Vagina (tissue), 2 donors: ENCODE data around the gene TMEM106B. TPM values are rescaled to one million over a fixed set of nuclear protein-coding genes. Genes with fewer than 3 reads are reported as not detected.
"Not testable (repeated sequence)": the region's sequence is repeated elsewhere in the genome, so short reads cannot be mapped to it uniquely, and the experiment has no call there.

Source experiments
- DNase-seq, 2 donors: peaks; one replicate each; pipeline ENCODE4 v3.0.0-alpha.2; 2017; ENCODE audit errors: extremely low spot score in 2 of 2
- H3K27ac ChIP-seq: fragments of 200-600 bp; sonication (generic); one replicate; pipeline ENCODE4 v1.5.1; 2019
- H3K27me3 ChIP-seq: fragments of 200-600 bp; sonication (generic); one replicate; pipeline ENCODE4 v1.5.1; 2019
- H3K36me3 ChIP-seq, 2 donors: fragments of 200-600 bp; sonication (generic); one replicate each; pipeline ENCODE4 v1.5.1; 2017 to 2019
- H3K4me1 ChIP-seq: fragments of 200-600 bp; sonication (generic); one replicate; pipeline ENCODE4 v1.5.1; 2019
- H3K4me3 ChIP-seq, 2 donors: fragments of 200-600 bp; sonication (generic); 1 replicate in 1 of 2; 2 replicates in 1 of 2; pipeline ENCODE4 v1.5.1; 2016 to 2019
- H3K9me3 ChIP-seq: fragments of 200-600 bp; sonication (generic); one replicate; pipeline ENCODE4 v1.5.1; 2019
- CTCF ChIP-seq, 3 experiments: fragments of 450-650 bp in 2 of 3; fragments of 200-600 bp in 1 of 3; sonication (generic) in 1 of 3; IDR thresholded peaks; one replicate each; pipeline ENCODE4 v1.5.1; 2017 to 2019; ENCODE audit warnings: antibody characterized with exemption in 3 of 3, mild to moderate bottlenecking in 2 of 3, moderate library complexity in 2 of 3
- POLR2A ChIP-seq, 2 donors: fragments of 450-650 bp; IDR thresholded peaks; one replicate each; pipeline ENCODE4 v1.6.1; 2017; ENCODE audit warnings: antibody characterized with exemption in 2 of 2, mild to moderate bottlenecking in 2 of 2, moderate library complexity in 2 of 2
- POLR2AphosphoS5 ChIP-seq, 2 donors: sonication (generic); formaldehyde crosslinking; IDR thresholded peaks; one replicate each; pipeline ENCODE4 v1.9.0; 2017; ENCODE audit warnings: antibody characterized with exemption in 2 of 2, mild to moderate bottlenecking in 2 of 2, low read depth in 1 of 2; ENCODE audit not compliant: insufficient read depth in 1 of 2
- intact Hi-C: fragments of 100-400 bp; cut with DNase I; formaldehyde crosslinking; loops from one replicate; pipeline ENCODE4 v1.15.1; 2023
- total RNA-seq: library from RNA; depleted of rRNA; stranded (reverse); fragments of >200 nt; gene quantifications from one replicate; pipeline ENCODE4 v1.2.3, GENCODE V29; 2016

TMEM106B gene
- 36.1 TPM for total RNA-seq

- TF ChIP-seq POLR2A (IDR thresholded peaks at IDR 0.05) (peak in 1 of 2 donors; percentile 64), CTCF (IDR thresholded peaks at IDR 0.05) (no peak), POLR2AphosphoS5 (IDR thresholded peaks at IDR 0.05; ENCODE audit: insufficient read depth in 1 of 2, low read depth in 1 of 2) (peak; percentile 75 to 92)
- Histone ChIP-seq H3K4me1 (peaks cover 12% of the 10 kb centered on the region), H3K4me3 (peak within 1 kb of the TSS; percentile 74 to 93), H3K27me3 (no peaks in the 10 kb centered on the region), H3K9me3 (no peaks in the 10 kb centered on the region), H3K27ac (peak within 1 kb of the TSS; percentile 97), H3K36me3 (no peaks in the 10 kb centered on the region)
- peak in 1 of 2 donors; percentile 95 for DNase-seq
- intact Hi-C loops: no loop called here
Observed at GRCh38 chr7:12211054-12211710, at the start of gene TMEM106B. TMEM106B (plus strand) TSS chr7:12211294; CDS start chr7:12214811, 3,517 bp downstream.

- no peak for TF ChIP-seq POLR2AphosphoS5 (IDR thresholded peaks at IDR 0.05; ENCODE audit: insufficient read depth in 1 of 2, low read depth in 1 of 2)
- no peak for TF ChIP-seq CTCF (IDR thresholded peaks at IDR 0.05)
Observed at GRCh38 chr7:12162415-12163113, 48.5 kb upstream of the TMEM106B start.

DNA sequence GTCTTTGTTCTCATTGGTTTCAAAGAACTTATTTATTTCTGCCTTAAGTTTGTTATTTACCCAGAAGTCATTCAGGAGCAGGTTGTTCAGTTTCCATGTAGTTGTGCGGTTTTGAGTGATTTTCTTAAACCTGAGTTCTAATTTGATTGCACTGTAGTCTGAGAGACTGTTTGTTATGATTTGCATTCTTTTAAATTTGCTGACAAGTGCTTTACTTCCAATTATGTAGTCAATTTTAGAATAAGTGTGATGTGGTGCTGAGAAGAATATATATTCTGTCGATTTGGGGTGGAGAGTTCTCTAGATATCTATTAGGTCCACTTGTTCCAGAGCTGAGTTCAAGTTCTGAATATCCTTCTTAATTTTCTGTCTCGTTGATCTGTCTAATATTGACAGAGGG, 43.0 kb upstream of the TMEM106B start:
- H3K4me1 ChIP-seq, H3K36me3 ChIP-seq, DNase-seq, H3K27ac ChIP-seq, H3K27me3 ChIP-seq, H3K9me3 ChIP-seq, H3K4me3 ChIP-seq, intact Hi-C loops: not testable (repeated sequence)

More at GRCh38 chr7:12162415-12163113, 48.5 kb upstream of the TMEM106B start:
- intact Hi-C loops: no loop called here
- no peak overlapping the region for H3K27ac ChIP-seq
- no peaks in the 10 kb centered on the region for H3K4me1 ChIP-seq
- no peak overlapping the region for H3K4me3 ChIP-seq
- no peak for DNase-seq
- H3K27me3 ChIP-seq: no peaks in the 10 kb centered on the region
- no peaks in the 10 kb centered on the region for H3K36me3 ChIP-seq
- no peaks in the 10 kb centered on the region for H3K9me3 ChIP-seq

DNA sequence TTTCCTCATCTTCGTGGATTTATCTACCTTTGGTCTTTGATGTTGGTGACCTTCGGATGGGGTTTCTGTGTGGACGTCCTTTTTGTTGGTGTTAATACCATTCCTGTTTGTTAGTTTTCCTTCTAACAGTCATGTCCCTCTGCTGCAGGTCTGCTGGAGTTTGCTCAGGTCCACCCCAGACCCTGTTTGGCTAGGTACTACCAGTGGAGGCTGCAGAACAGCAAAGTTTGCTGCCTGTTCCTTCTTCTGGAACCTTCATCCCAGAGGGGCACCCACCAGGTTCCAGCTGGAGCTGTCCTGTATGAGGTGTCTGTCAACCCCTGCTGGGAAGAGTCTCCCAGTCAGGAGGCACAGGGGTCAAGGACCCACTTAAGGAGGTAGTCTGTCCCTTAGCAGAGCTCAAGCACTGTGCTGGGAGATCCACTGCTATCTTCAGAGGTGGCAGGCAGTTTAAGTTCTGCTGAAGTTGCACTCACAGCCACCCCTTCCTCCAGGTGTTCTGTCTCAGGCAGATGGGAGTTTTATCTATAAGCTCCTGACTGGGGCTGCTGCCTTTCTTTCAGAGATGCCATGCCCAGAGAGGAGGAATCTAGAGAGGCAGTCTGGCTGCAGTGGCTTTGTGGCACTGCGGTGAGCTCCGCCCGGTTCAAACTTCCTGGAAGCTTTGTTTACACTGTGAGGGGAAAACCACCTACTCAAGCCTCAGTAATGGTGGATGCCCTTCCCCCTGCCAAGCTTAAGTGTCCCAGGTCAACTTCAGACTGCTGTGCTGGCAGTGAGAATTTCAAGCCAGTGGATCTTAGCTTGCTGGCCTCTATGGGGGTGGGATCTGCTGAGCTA, 40.9 kb upstream of the TMEM106B start:
- H3K4me1 ChIP-seq, H3K27me3 ChIP-seq, H3K36me3 ChIP-seq, DNase-seq, H3K27ac ChIP-seq, H3K4me3 ChIP-seq, H3K9me3 ChIP-seq: not testable (repeated sequence)
- intact Hi-C loops: loop anchor here (1.0 kb wide), 1 partner anchor 42 kb away; no protein-coding TSS in a partner anchor

- intact Hi-C loops: no loop called here
- DNase-seq: no peak
- H3K27me3 ChIP-seq: no peaks in the 10 kb centered on the region
- TF ChIP-seq CTCF (IDR thresholded peaks at IDR 0.05): no peak
- no peak for TF ChIP-seq POLR2A (IDR thresholded peaks at IDR 0.05)
- TF ChIP-seq POLR2AphosphoS5 (IDR thresholded peaks at IDR 0.05; ENCODE audit: insufficient read depth in 1 of 2, low read depth in 1 of 2): no peak
- H3K4me1 ChIP-seq: no peaks in the 10 kb centered on the region
- H3K9me3 ChIP-seq: no peaks in the 10 kb centered on the region
- H3K4me3 ChIP-seq: no peak overlapping the region
- H3K27ac ChIP-seq: no peak overlapping the region
- H3K36me3 ChIP-seq: no peaks in the 10 kb centered on the region
Observed at GRCh38 chr7:12173671-12174070, 37.4 kb upstream of the TMEM106B start.
